H1 (cell line): ENCODE data around the gene TFB1M. TPM values are rescaled to one million over a fixed set of nuclear protein-coding genes. Genes with fewer than 3 reads are reported as not detected.

Source experiments
- CTCF ChIA-PET: fragments of 300-600 bp; sonication (Branson Sonifier 250); formaldehyde crosslinking; loops from one replicate; lab custom pipeline; 2021; ENCODE audit not compliant: partially characterized antibody; lab: Charles Lee
- POLR2A ChIA-PET: fragments of 300-600 bp; sonication (Branson Sonifier 250); formaldehyde crosslinking; loops from one replicate; lab custom pipeline; 2021; ENCODE audit warnings: inconsistent platforms; ENCODE audit not compliant: partially characterized antibody; lab: Charles Lee
- DNase-seq, 2 experiments: peaks; one replicate each; pipeline versions ENCODE4 v3.0.0 to v3.0.0-alpha.2; 2010 to 2022; ENCODE audit warnings: low spot score in 2 of 2, low read depth in 1 of 2, mixed read lengths in 1 of 2
- FAIRE-seq: peaks from 2 replicates; lab custom pipeline; 2011; peaks lifted over from hg19 to GRCh38; lab: Jason Lieb, UNC
- H2AFZ ChIP-seq: 2 replicates; pipeline ENCODE4 v1.8.1; 2012; ENCODE audit warnings: low read length, inconsistent platforms
- H2AK5ac ChIP-seq: 2 replicates; pipeline ENCODE4 v1.6.1; 2013; ENCODE audit warnings: low read depth, low read length
- H2BK120ac ChIP-seq: replicated peaks from 2 replicates; pipeline ENCODE3; 2013; ENCODE audit warnings: low read depth, low read length, inconsistent platforms
- H2BK12ac ChIP-seq: 2 replicates; pipeline ENCODE4 v1.6.1; 2013; ENCODE audit warnings: low read depth, low read length
- H2BK15ac ChIP-seq: 2 replicates; pipeline ENCODE4 v1.6.1; 2013; ENCODE audit warnings: low read length
- H2BK20ac ChIP-seq: 2 replicates; pipeline ENCODE4 v1.6.1; 2013; ENCODE audit warnings: low read length
- H2BK5ac ChIP-seq: 2 replicates; pipeline ENCODE4 v1.6.1; 2013; ENCODE audit warnings: low read depth, low read length
- H3K14ac ChIP-seq: 2 replicates; pipeline ENCODE4 v1.6.1; 2013; ENCODE audit warnings: inconsistent platforms; ENCODE audit not compliant: insufficient read length
- H3K18ac ChIP-seq: 2 replicates; pipeline ENCODE4 v1.6.1; 2013; ENCODE audit warnings: low read length; ENCODE audit errors: extremely low read depth
- H3K23ac ChIP-seq: 2 replicates; pipeline ENCODE4 v1.6.1; 2013; ENCODE audit warnings: inconsistent platforms; ENCODE audit not compliant: insufficient read length
- H3K23me2 ChIP-seq: 2 replicates; pipeline ENCODE4 v1.6.1; 2013; ENCODE audit warnings: low read depth, low read length
- H3K27ac ChIP-seq: 2 replicates; pipeline ENCODE4 v1.6.1; 2011; ENCODE audit warnings: low read depth, low read length, inconsistent platforms
- H3K27me3 ChIP-seq, 4 experiments: replicated peaks in 1 of 4; 1 replicate in 1 of 4; 2 replicates in 3 of 4; pipeline versions ENCODE4 v1.6.1 to v1.8.1; 2011 to 2013; ENCODE audit warnings: low read length in 3 of 4, mild to moderate bottlenecking in 3 of 4, inconsistent platforms in 2 of 4, mixed read lengths in 2 of 4, moderate library complexity in 1 of 4; ENCODE audit not compliant: control insufficient read depth in 3 of 4, insufficient read depth in 3 of 4; ENCODE audit errors: extremely low read depth in 1 of 4
- H3K36me3 ChIP-seq, 4 experiments: 2 replicates each; pipeline versions ENCODE4 v1.6.1 to v1.8.1; 2011 to 2013; ENCODE audit warnings: mild to moderate bottlenecking in 4 of 4, low read length in 3 of 4, moderate library complexity in 2 of 4, control low read depth in 1 of 4, inconsistent platforms in 1 of 4; ENCODE audit not compliant: insufficient read depth in 4 of 4, control insufficient read depth in 2 of 4
- H3K4ac ChIP-seq: replicated peaks from 2 replicates; pipeline ENCODE3; 2013; ENCODE audit warnings: low read length, low read depth, mixed read lengths, inconsistent platforms; ENCODE audit not compliant: insufficient read length
- H3K4me1 ChIP-seq, 4 experiments: replicated peaks in 1 of 4; 1 replicate in 1 of 4; 2 replicates in 3 of 4; pipeline versions ENCODE4 v1.6.1 to v1.8.1; 2011 to 2013; ENCODE audit warnings: low read length in 3 of 4, inconsistent platforms in 2 of 4, mixed read lengths in 1 of 4; ENCODE audit not compliant: insufficient read depth in 4 of 4, control insufficient read depth in 3 of 4
- H3K4me2 ChIP-seq, 2 experiments: 2 replicates each; pipeline versions ENCODE4 v1.6.1 to v1.8.1; 2011 to 2013; ENCODE audit warnings: low read depth in 2 of 2, low read length in 2 of 2, control low read depth in 1 of 2, inconsistent platforms in 1 of 2, mild to moderate bottlenecking in 1 of 2; ENCODE audit not compliant: insufficient read depth in 1 of 2
- H3K4me3 ChIP-seq, 4 experiments: fragments of 200-600, 300-600 bp in 1 of 4; sonication (generic), shearing (Covaris generic), sonication (Bioruptor Twin) in 1 of 4; 2 replicates each; pipeline versions ENCODE4 v1.5.1 to v1.8.1; 2011 to 2016; ENCODE audit warnings: low read length in 4 of 4, low read depth in 3 of 4, control low read depth in 2 of 4, inconsistent platforms in 2 of 4, mild to moderate bottlenecking in 2 of 4, mixed read lengths in 1 of 4, moderate library complexity in 1 of 4; ENCODE audit not compliant: insufficient read depth in 2 of 4; ENCODE audit errors: extremely low read depth in 1 of 4
- H3K56ac ChIP-seq: replicated peaks from 2 replicates; pipeline ENCODE3; 2013; ENCODE audit warnings: low read depth, mild to moderate bottlenecking, mixed read lengths, low read length, inconsistent platforms; ENCODE audit not compliant: insufficient read length
- H3K79me1 ChIP-seq: 2 replicates; pipeline ENCODE4 v1.6.1; 2013; ENCODE audit warnings: low read depth, low read length, control low read depth
- H3K79me2 ChIP-seq, 2 experiments: 2 replicates each; pipeline versions ENCODE4 v1.6.1 to v1.8.1; 2012 to 2013; ENCODE audit warnings: low read length in 2 of 2, mild to moderate bottlenecking in 2 of 2, inconsistent platforms in 1 of 2; ENCODE audit not compliant: insufficient read depth in 2 of 2, control insufficient read depth in 1 of 2
- H3K9ac ChIP-seq, 4 experiments: replicated peaks in 1 of 4; 1 replicate in 1 of 4; 2 replicates in 3 of 4; pipeline versions ENCODE4 v1.6.1 to v1.8.1; 2011 to 2013; ENCODE audit warnings: low read depth in 3 of 4, low read length in 3 of 4, control low read depth in 2 of 4, mild to moderate bottlenecking in 2 of 4, moderate library complexity in 2 of 4, inconsistent platforms in 1 of 4; ENCODE audit errors: extremely low read depth in 1 of 4
- H3K9me3 ChIP-seq, 2 experiments: 2 replicates each; pipeline versions ENCODE4 v1.6.1 to v1.8.1; 2012 to 2013; ENCODE audit warnings: mild to moderate bottlenecking in 2 of 2, moderate library complexity in 2 of 2, control low read depth in 1 of 2, inconsistent platforms in 1 of 2, low read depth in 1 of 2, low read length in 1 of 2, mixed read lengths in 1 of 2; ENCODE audit not compliant: insufficient read depth in 2 of 2
- H4K20me1 ChIP-seq, 2 experiments: replicated peaks in 1 of 2; 2 replicates each; pipeline versions ENCODE3 to v1.8.1; 2011 to 2013; ENCODE audit warnings: inconsistent platforms in 2 of 2, low read length in 2 of 2, mild to moderate bottlenecking in 1 of 2; ENCODE audit not compliant: insufficient read depth in 2 of 2, control insufficient read depth in 1 of 2
- H4K5ac ChIP-seq: 2 replicates; pipeline ENCODE4 v1.6.1; 2013; ENCODE audit warnings: low read length, low read depth, mixed read lengths, inconsistent platforms; ENCODE audit not compliant: insufficient read length
- H4K8ac ChIP-seq: 2 replicates; pipeline ENCODE4 v1.8.0; 2013; ENCODE audit warnings: mild to moderate bottlenecking, moderate library complexity, low read length, inconsistent platforms; ENCODE audit not compliant: insufficient read depth; ENCODE audit errors: extremely low read depth
- H4K91ac ChIP-seq: replicated peaks from 2 replicates; pipeline ENCODE3; 2013; ENCODE audit warnings: low read length, mixed read lengths, inconsistent platforms; ENCODE audit not compliant: insufficient read length
- CBX5 ChIP-seq: fragments of 300-800, 300-1000 bp; sonication (generic); IDR thresholded peaks from 2 replicates; pipeline ENCODE4 v1.7.1; 2016; ENCODE audit warnings: antibody characterized with exemption, low read length, low read depth
- CTBP2 ChIP-seq: IDR thresholded peaks from 2 replicates; pipeline ENCODE4 v1.7.0; 2011; ENCODE audit warnings: borderline replicate concordance, mild to moderate bottlenecking, moderate library complexity, mixed read lengths, low read length; ENCODE audit not compliant: insufficient read depth, insufficient read length
- KDM1A ChIP-seq: fragments of 200-600, 300-600 bp; sonication (generic); IDR thresholded peaks from 2 replicates; pipeline ENCODE4 v1.7.1; 2016; ENCODE audit warnings: mild to moderate bottlenecking, low read length, borderline replicate concordance
- KDM4A ChIP-seq: IDR thresholded peaks from one replicate; pipeline ENCODE4 v1.7.1; 2012; ENCODE audit warnings: low read depth, mild to moderate bottlenecking, moderate library complexity, low read length, inconsistent platforms; ENCODE audit not compliant: severe bottlenecking
- KDM5A ChIP-seq: fragments of 200-600 bp; IDR thresholded peaks from 2 replicates; pipeline ENCODE4 v1.7.1; 2012; ENCODE audit warnings: mild to moderate bottlenecking, low read length, inconsistent platforms, mixed read lengths
- MAX ChIP-seq: IDR thresholded peaks from 2 replicates; pipeline ENCODE4 v1.6.1; 2012; ENCODE audit warnings: inconsistent platforms
- NANOG ChIP-seq: IDR thresholded peaks from 2 replicates; pipeline ENCODE4 v1.6.1; 2011; ENCODE audit warnings: low read length, low read depth, mild to moderate bottlenecking, inconsistent platforms; ENCODE audit not compliant: insufficient read depth, poor library complexity, severe bottlenecking
- RXRA ChIP-seq: IDR thresholded peaks from 2 replicates; pipeline ENCODE4 v1.6.1; 2011; ENCODE audit warnings: low read depth, mild to moderate bottlenecking, low read length, moderate library complexity; ENCODE audit not compliant: insufficient read depth
- SAP30 ChIP-seq: fragments of 300-600 bp; sonication (generic); IDR thresholded peaks from 2 replicates; pipeline ENCODE4 v1.7.1; 2012; ENCODE audit warnings: low read length, moderate library complexity, mild to moderate bottlenecking, inconsistent platforms; ENCODE audit not compliant: insufficient read depth, insufficient replicate concordance
- SP1 ChIP-seq: IDR thresholded peaks from 2 replicates; pipeline ENCODE4 v1.6.1; 2011; ENCODE audit warnings: low read depth, low read length
- SP4 ChIP-seq: IDR thresholded peaks from 2 replicates; pipeline ENCODE4 v1.6.1; 2012; ENCODE audit warnings: low read length, inconsistent platforms
- WGBS, 2 experiments: shearing (Covaris generic) in 1 of 2; methylation state at CpG; one replicate each; pipeline versions ENCODE4 v1.1.6 to v1.1.7; 2013 to 2015; ENCODE audit warnings: low lambda C conversion rate in 2 of 2, mixed read lengths in 2 of 2, inconsistent platforms in 1 of 2, low coverage in 1 of 2, missing lambda C conversion rate in 1 of 2; ENCODE audit not compliant: insufficient replicate concordance in 2 of 2, insufficient coverage in 1 of 2, insufficient read length in 1 of 2; ENCODE audit errors: extremely low coverage in 1 of 2, missing lambda C conversion rate in 1 of 2; 5-methylcytosine and 5-hydroxymethylcytosine counted together
- polyA plus RNA-seq, 7 experiments: library from polyadenylated mRNA; depleted of rRNA in 3 of 7; stranded (reverse) in 5 of 7; unstranded in 2 of 7; fragments of >200 nt in 5 of 7; fragments of 200-250 nt in 2 of 7; gene quantifications; 1 replicate in 5 of 7; 2 replicates in 1 of 7; 4 replicates in 1 of 7; pipeline versions ENCODE4 v1.2.1 to v1.2.3, GENCODE V29; 2011 to 2013; ENCODE audit warnings: missing spikeins in 2 of 7, mixed read lengths in 2 of 7
- total RNA-seq: library from RNA; stranded (reverse); fragmentation: NEBNext Ultra II Directional; extraction: Animal tissue kit (Norgen Biotek cat#: 25700); gene quantifications from 2 replicates; pipeline ENCODE4 v1.2.1, GENCODE V29; 2021

TFB1M gene
- total and polyA plus RNA-seq, 2 of the 8 experiments (the other 6 are each of a cell fraction or from before 2014, with no cell fraction given): 28.2 to 49.4 TPM

GRCh38 chr6:155284775-155285174, 29.5 kb downstream of the TFB1M start:
- Histone ChIP-seq H2AK5ac (no peak overlapping the region), H3K4me2 (no peak overlapping the region), H3K9me3 (no peaks in the 10 kb centered on the region), H2BK5ac (no peak overlapping the region), H3K79me2 (peaks cover 0 to 3% of the 10 kb centered on the region in 2 experiments; a peak in 1 of 4 replicates), H3K9ac (no peak overlapping the region), H3K4ac (no peak overlapping the region), H4K8ac (no peak overlapping the region), H2BK120ac (no peak overlapping the region), H2BK15ac (no peak overlapping the region), H3K18ac (no peak overlapping the region), H4K5ac (no peak overlapping the region), H3K36me3 (peaks cover 6 to 47% (median 11%) of the 10 kb centered on the region in 4 experiments; a peak in 6 of 8 replicates), H4K91ac (no peak overlapping the region)
- FAIRE-seq (no peak), DNase-seq (no peak)
- 92% methylated on average over 4 of the region's 4 CpGs; no CpG with 5 or more reads in 1 of the 2 experiments for WGBS, 2 experiments
- TF ChIP-seq SP1 (no peak), NANOG (no peak), RXRA (no peak), MAX (no peak), KDM4A (no peak), CTBP2 (no peak), SAP30 (no peak), SP4 (no peak), KDM1A (no peak), CBX5 (no peak), KDM5A (no peak)
- TF ChIP-seq, all 59 proteins: peak for 0
- Histone ChIP-seq H4K20me1 (no peaks in the 10 kb centered on the region), H3K14ac (no peak overlapping the region), H3K23me2 (no peaks in the 10 kb centered on the region; the same call in 1 of the 2 replicates), H3K56ac (no peak overlapping the region), H3K4me1 (no peaks in the 10 kb centered on the region), H3K4me3 (no peak overlapping the region), H3K27ac (no peak overlapping the region), H2BK12ac (no peak overlapping the region), H3K79me1 (peaks cover 2% of the 10 kb centered on the region; the same call in 1 of the 2 replicates), H2BK20ac (no peak overlapping the region), H2AFZ (no peak overlapping the region), H3K27me3 (no peaks in the 10 kb centered on the region), H3K23ac (no peak overlapping the region)
- POLR2A ChIA-PET: no interaction called here
- CTCF ChIA-PET: interaction anchor here (0.6 kb wide), 1 partner anchor 190 kb away, joined by 3 read pairs; no protein-coding TSS in a partner anchor
